Heart left ventricle (tissue), 16 donors: Measurements from ENCODE around the gene EVL. TPM values are rescaled to one million over a fixed set of nuclear protein-coding genes. Genes with fewer than 3 reads are reported as not detected.

ENCODE experiments used
- ATAC-seq, 4 donors: fragments of 200-7000 bp; cut with Tn5 transposase; one replicate each; pipeline ENCODE4 v1.9.1; 2020 to 2022; ENCODE audit warnings: moderate library complexity in 4 of 4, mild to moderate bottlenecking in 3 of 4, moderate number of reproducible peaks in 1 of 4
- DNase-seq, 5 donors: peaks; one replicate each; pipeline ENCODE4 v3.0.0-alpha.2; 2020
- H3K27ac ChIP-seq, 12 donors: fragments of 200-600 bp; sonication (generic) in 4 of 12; one replicate each; pipeline versions ENCODE4 v1.5.0 to v1.8.0; 2016 to 2022; ENCODE audit warnings: mild to moderate bottlenecking in 2 of 12
- H3K27me3 ChIP-seq, 9 donors: fragments of 200-600 bp; sonication (generic) in 2 of 9; one replicate each; pipeline versions ENCODE4 v1.5.1 to v1.8.0; 2016 to 2022; ENCODE audit warnings: mild to moderate bottlenecking in 3 of 9
- H3K36me3 ChIP-seq, 9 donors: fragments of 200-600 bp; sonication (generic) in 2 of 9; one replicate each; pipeline versions ENCODE4 v1.5.0 to v1.8.0; 2018 to 2022; ENCODE audit warnings: mild to moderate bottlenecking in 2 of 9
- H3K4me1 ChIP-seq, 12 donors: fragments of 200-600 bp; sonication (generic) in 4 of 12; one replicate each; pipeline versions ENCODE4 v1.5.0 to v1.8.0; 2016 to 2022; ENCODE audit warnings: mild to moderate bottlenecking in 3 of 12
- H3K4me3 ChIP-seq, 12 donors: fragments of 200-600 bp; sonication (generic) in 4 of 12; one replicate each; pipeline versions ENCODE4 v1.5.0 to v1.8.0; 2017 to 2022; ENCODE audit warnings: mild to moderate bottlenecking in 9 of 12, moderate library complexity in 4 of 12
- H3K9me3 ChIP-seq, 12 donors: fragments of 200-600 bp; sonication (generic) in 4 of 12; one replicate each; pipeline versions ENCODE4 v1.5.0 to v1.8.0; 2016 to 2022; ENCODE audit warnings: mild to moderate bottlenecking in 1 of 12
- POLR2A ChIP-seq, 2 donors: fragments of 450-650 bp; IDR thresholded peaks; one replicate each; pipeline ENCODE4 v1.6.1; 2017; ENCODE audit warnings: antibody characterized with exemption in 2 of 2, mild to moderate bottlenecking in 2 of 2, moderate library complexity in 2 of 2
- WGBS, 4 donors: extraction: QIAGEN DNeasy Blood & Tissue Kit in 2 of 4; methylation state at CpG; one replicate each; pipeline versions ENCODE4 v1.1.5 to v1.1.7; 2013 to 2018; 5-methylcytosine and 5-hydroxymethylcytosine counted together
- intact Hi-C, 10 donors: fragments of 100-400 bp; cut with DNase I; formaldehyde crosslinking; loops; one replicate each; pipeline versions ENCODE4 v1.11.1 to v1.14.2; 2022
- long read RNA-seq, 3 donors: library from polyadenylated mRNA; unstranded; transcript quantifications; one replicate each; pipeline ENCODE4 v2.0.0, GENCODE V29; 2020 to 2021
- polyA plus RNA-seq, 2 donors: library from polyadenylated mRNA; stranded (reverse); fragments of 200-250 nt; gene quantifications; one replicate each; pipeline ENCODE4 v1.2.3, GENCODE V29; 2013
- total RNA-seq, 9 donors: library from RNA; depleted of rRNA in 2 of 9; stranded (reverse); fragments of >200 nt in 2 of 9; fragmentation: NEBNext Ultra II Directional in 3 of 9; extraction: Animal tissue kit (Norgen Biotek cat#: 25700) in 3 of 9; gene quantifications; one replicate each; pipeline versions ENCODE4 v1.1.0 to v1.2.4, GENCODE V29; 2016 to 2023
- TF ChIP-seq, protein P1 (sequence below), 12 donors: fragments of 200-600 bp; sonication (generic) in 4 of 12; IDR thresholded peaks; one replicate each; pipeline versions ENCODE4 v1.5.0 to v1.8.0; 2018 to 2022; ENCODE audit warnings: antibody characterized with exemption in 12 of 12, mild to moderate bottlenecking in 5 of 12
- donor health status: ischemic (EF 13 %, LVEDD 7.1; RV severe dilation, severe dysfunction).
- donor health status: healthy with polysubstance abuse.
- donor health status: DM: no; HTN: yes; CAD: no.
- donor health status: DM: no; HTN: no; CAD: no.
- donor health status: ischemic (EF 25% LVEDD 6.9; RV normal size, moderate dysfunction).
- donor health status: ischemic (EF 25% LVEDD 5.7; RV mildly dilated, moderate dysfunction).
- donor health status: healthy.
- donor health status: DM: yes; HTN: yes; CAD: no.
- donor health status: ischemic (EF 35%, LVEDD 5.7; RV mildly dilated, moderate dysfunction).
- donor health status: nonischemic (EF 11% LVEDD 7.7; RV severe dilation, severe dysfunction).
- donor health status: DM: yes; HTN: yes; CAD: no.
- donor health status: PGD.
- donor health status: ischemic (EF 29% LVEDD 5.4; RV normal size, mild dysfunction).
- donor health status: nonischemic (EF 23%, LVEDD 6.1; RV moderate dilation, normal function).

EVL gene, protein sequence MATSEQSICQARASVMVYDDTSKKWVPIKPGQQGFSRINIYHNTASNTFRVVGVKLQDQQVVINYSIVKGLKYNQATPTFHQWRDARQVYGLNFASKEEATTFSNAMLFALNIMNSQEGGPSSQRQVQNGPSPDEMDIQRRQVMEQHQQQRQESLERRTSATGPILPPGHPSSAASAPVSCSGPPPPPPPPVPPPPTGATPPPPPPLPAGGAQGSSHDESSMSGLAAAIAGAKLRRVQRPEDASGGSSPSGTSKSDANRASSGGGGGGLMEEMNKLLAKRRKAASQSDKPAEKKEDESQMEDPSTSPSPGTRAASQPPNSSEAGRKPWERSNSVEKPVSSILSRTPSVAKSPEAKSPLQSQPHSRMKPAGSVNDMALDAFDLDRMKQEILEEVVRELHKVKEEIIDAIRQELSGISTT
- 100 to 1,000 TPM in 1 of 9 donors, 10 to 100 TPM in 8; 31.7 to 116 (median 41.0) TPM for total RNA-seq
- 10 to 100 TPM; 23.8 to 33.5 TPM for polyA plus RNA-seq
- long read RNA-seq, donor 1, transcript EVL-202 (14 exons, 2,353 nt): major isoform, 11 of 31 reads
- long read RNA-seq, donor 1, partial matches to known transcripts: 10 of 31 reads
- long read RNA-seq, donor 1, other reads (novel, unspliced or antisense): 7 of 31 reads
- long read RNA-seq, donor 2, partial matches to known transcripts: 4 of 6 reads
- long read RNA-seq, donor 2, other reads (novel, unspliced or antisense): 1 of 6 reads
- long read RNA-seq, donor 3, transcript EVL-202 (14 exons, 2,353 nt): major isoform, 6 of 17 reads
- long read RNA-seq, donor 3, partial matches to known transcripts: 6 of 17 reads
- long read RNA-seq, donor 3, other reads (novel, unspliced or antisense): 1 of 17 reads

DNA sequence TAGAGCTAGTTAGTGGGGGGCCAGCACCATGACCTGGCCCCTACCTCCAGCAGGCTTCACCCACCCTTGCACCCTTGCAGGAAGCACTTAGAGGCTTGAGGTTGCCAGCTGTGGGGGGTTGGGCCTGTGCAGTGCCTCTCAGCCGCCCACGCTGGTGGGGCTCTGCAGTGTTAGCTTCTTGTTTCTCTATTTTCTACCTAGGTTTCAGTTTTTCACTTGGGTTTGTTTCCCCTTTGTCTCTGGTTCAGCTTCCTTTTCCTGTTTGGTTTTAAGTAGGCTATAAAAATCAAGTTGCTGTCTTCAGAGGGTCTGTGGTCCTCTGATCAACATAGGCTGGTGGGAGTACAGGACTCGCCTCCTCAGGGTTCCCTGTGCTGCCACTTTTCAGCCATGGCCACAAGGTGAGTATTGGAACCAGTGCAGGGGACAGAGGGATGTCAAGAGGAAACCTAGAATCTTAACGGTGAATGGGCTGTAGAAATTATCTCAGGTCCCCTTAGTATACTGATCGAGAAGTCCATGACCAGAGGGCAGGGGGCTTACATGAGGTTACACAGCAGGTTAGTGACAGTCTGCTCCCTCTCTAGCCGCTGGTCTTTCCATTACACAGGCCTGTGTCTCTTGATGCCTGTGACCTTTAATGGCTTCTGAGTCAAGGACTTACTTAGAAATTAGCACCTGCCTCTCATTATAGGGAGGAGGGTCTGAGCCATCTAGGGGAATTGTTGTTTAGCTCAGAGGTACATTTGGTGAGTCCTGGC lies at the start of gene EVL:
TSS of gene EVL (plus strand) at position 312 of the 761 bp plus-strand sequence. CDS start at position 391, 79 bp downstream.
- DNase-seq (peak in 3 of 5 donors; percentile 46 to 71 (median 59)), ATAC-seq (peak in 3 of 4 donors; percentile 38 to 55 (median 54))
- no peaks in the 10 kb centered on the region for H3K9me3 ChIP-seq
- no peaks in the 10 kb centered on the region for H3K36me3 ChIP-seq
- TF ChIP-seq, protein P1, sequence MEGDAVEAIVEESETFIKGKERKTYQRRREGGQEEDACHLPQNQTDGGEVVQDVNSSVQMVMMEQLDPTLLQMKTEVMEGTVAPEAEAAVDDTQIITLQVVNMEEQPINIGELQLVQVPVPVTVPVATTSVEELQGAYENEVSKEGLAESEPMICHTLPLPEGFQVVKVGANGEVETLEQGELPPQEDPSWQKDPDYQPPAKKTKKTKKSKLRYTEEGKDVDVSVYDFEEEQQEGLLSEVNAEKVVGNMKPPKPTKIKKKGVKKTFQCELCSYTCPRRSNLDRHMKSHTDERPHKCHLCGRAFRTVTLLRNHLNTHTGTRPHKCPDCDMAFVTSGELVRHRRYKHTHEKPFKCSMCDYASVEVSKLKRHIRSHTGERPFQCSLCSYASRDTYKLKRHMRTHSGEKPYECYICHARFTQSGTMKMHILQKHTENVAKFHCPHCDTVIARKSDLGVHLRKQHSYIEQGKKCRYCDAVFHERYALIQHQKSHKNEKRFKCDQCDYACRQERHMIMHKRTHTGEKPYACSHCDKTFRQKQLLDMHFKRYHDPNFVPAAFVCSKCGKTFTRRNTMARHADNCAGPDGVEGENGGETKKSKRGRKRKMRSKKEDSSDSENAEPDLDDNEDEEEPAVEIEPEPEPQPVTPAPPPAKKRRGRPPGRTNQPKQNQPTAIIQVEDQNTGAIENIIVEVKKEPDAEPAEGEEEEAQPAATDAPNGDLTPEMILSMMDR (IDR thresholded peaks at IDR 0.05): no peak
- TF ChIP-seq POLR2A (IDR thresholded peaks at IDR 0.05): no peak
- intact Hi-C loops: no loop called here
- H3K27me3 ChIP-seq: no peaks in the 10 kb centered on the region
- peak within 1 kb of the TSS in 6 of 12 donors; percentile 21 to 93 (median 34) for H3K27ac ChIP-seq
- H3K4me3 ChIP-seq: peak within 1 kb of the TSS in 6 of 12 donors; percentile 5 to 56 (median 22)
- WGBS, 4 donors: 70 to 82% (median 75%) methylated on average over 6 of the region's 6 CpGs
- peaks cover 0 to 83% (median 21%) of the 10 kb centered on the region in 12 donors for H3K4me1 ChIP-seq

DNA sequence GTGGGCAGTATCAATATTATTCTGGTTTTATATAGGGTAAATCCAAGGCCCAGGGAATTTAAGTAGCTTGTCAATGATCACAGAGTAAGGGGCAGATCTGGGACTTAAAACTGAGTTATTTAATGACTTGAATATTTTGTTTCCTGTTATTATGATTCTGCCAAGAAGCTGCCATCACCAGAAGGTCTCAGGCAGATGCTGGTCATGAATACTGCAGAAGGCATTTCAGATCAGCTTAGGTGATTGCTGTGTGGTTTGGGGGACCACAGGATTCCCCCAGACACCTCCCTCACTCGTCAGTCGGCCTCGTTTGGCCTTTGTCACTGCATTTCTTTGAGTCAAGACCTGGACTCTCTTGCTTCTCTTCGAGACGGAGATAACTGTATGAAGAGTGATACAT lies 47.7 kb upstream of the EVL start:
- no peak overlapping the region for H3K27ac ChIP-seq
- H3K27me3 ChIP-seq: no peaks in the 10 kb centered on the region
- peaks cover 0 to 47% (median 12%) of the 10 kb centered on the region in 12 donors for H3K4me1 ChIP-seq
- DNase-seq (no peak), ATAC-seq (no peak)
- TF ChIP-seq, protein P1 (IDR thresholded peaks at IDR 0.05): no peak
- TF ChIP-seq POLR2A (IDR thresholded peaks at IDR 0.05): no peak
- 78 to 96% (median 84%) methylated on average over 5 of the region's 5 CpGs for WGBS, 4 donors
- H3K9me3 ChIP-seq: no peaks in the 10 kb centered on the region
- H3K4me3 ChIP-seq: no peak overlapping the region
- H3K36me3 ChIP-seq: no peaks in the 10 kb centered on the region
- intact Hi-C loops: no loop called here

DNA sequence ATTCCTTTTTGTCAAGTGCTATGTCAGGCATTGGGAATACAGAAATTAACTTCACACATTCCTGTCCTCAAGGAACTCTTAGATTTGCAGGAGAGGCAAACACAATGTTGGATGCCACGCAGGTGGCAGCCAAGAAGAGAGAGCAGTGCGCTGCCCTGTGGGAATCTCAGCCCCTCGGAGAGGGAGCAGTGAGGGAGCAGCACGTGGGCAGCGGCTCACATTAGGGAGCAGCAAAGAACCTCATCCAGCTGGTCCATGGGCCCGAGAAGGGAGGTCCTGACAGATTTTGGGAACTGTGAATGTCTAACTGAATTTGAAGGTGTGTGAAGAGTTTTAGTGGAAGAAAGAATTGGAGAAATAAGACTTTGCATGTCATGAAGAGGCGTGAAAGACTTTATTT lies 47.2 kb upstream of the EVL start:
- Histone ChIP-seq H3K4me3 (no peak overlapping the region), H3K27ac (no peak overlapping the region), H3K36me3 (no peaks in the 10 kb centered on the region), H3K9me3 (no peaks in the 10 kb centered on the region), H3K4me1 (peaks cover 0 to 47% (median 14%) of the 10 kb centered on the region in 12 donors), H3K27me3 (no peaks in the 10 kb centered on the region)
- 75 to 95% (median 90%) methylated on average over 7 of the region's 7 CpGs for WGBS, 4 donors
- ATAC-seq: no peak
- no peak for DNase-seq
- intact Hi-C loops: no loop called here
- no peak for TF ChIP-seq POLR2A (IDR thresholded peaks at IDR 0.05)
- TF ChIP-seq, protein P1 (IDR thresholded peaks at IDR 0.05): no peak
